ENCODE results near the gene UBE3A. TPM values are rescaled to one million over a fixed set of nuclear protein-coding genes. Genes with fewer than 3 reads are reported as not detected.

The UBE3A gene
- total and polyA plus RNA-seq, 3 donors from 2014 or later = 77.3 to 103 (median 86.5) TPM

GRCh38 chr15:25407950-25408349 is 30.9 kb downstream of the UBE3A start:
- no peak for TF ChIP-seq POLR2A (IDR thresholded peaks at IDR 0.05)
- no peak for TF ChIP-seq CTCF (IDR thresholded peaks at IDR 0.05)
- H3K27me3 ChIP-seq = no peaks in the 10 kb centered on the region
- intact Hi-C loops (cut with DNase I; ENCODE audit: low total_unique reads) = no loop called here
- no peak overlapping the region for H3K4me3 ChIP-seq
- DNase-seq = no peak
- WGBS, 2 donors = 68 to 73% methylated on average over 4 of the region's 4 CpGs
- H3K27ac ChIP-seq = no peak overlapping the region
- H3K36me3 ChIP-seq (ENCODE audit: low read depth, missing control alignments) = no peaks in the 10 kb centered on the region
- H3K4me1 ChIP-seq = no peaks in the 10 kb centered on the region
- no peaks in the 10 kb centered on the region for H3K9me3 ChIP-seq

GRCh38 chr15:25406846-25407245 is 32.0 kb downstream of the UBE3A start:
- Histone ChIP-seq H3K4me1 (no peaks in the 10 kb centered on the region), H3K27me3 (no peaks in the 10 kb centered on the region), H3K4me3 (no peak overlapping the region), H3K36me3 (ENCODE audit: low read depth, missing control alignments) (no peaks in the 10 kb centered on the region), H3K27ac (no peak overlapping the region), H3K9me3 (no peaks in the 10 kb centered on the region)
- intact Hi-C loops (cut with DNase I; ENCODE audit: low total_unique reads) = no loop called here
- WGBS, 2 donors = 63 to 85% methylated on average over 1 of the region's 1 CpG
- TF ChIP-seq POLR2A (IDR thresholded peaks at IDR 0.05) (no peak), CTCF (IDR thresholded peaks at IDR 0.05) (no peak)
- no peak for DNase-seq

- no peaks in the 10 kb centered on the region for H3K4me1 ChIP-seq
- WGBS, 2 donors = 92 to 98% methylated on average over 1 of the region's 1 CpG
- intact Hi-C loops (cut with DNase I; ENCODE audit: low total_unique reads) = no loop called here
Observed at GRCh38 chr15:25406261-25406660, 32.6 kb downstream of the UBE3A start.

GRCh38 chr15:25403771-25404170 is 35.1 kb downstream of the UBE3A start:
- intact Hi-C loops (cut with DNase I; ENCODE audit: low total_unique reads) = no loop called here
- no peak for TF ChIP-seq CTCF (IDR thresholded peaks at IDR 0.05)
- no peak for TF ChIP-seq POLR2A (IDR thresholded peaks at IDR 0.05)

More at GRCh38 chr15:25406261-25406660, 32.6 kb downstream of the UBE3A start:
- DNase-seq = no peak
- Histone ChIP-seq H3K27me3 (no peaks in the 10 kb centered on the region), H3K27ac (no peak overlapping the region), H3K36me3 (ENCODE audit: low read depth, missing control alignments) (no peaks in the 10 kb centered on the region), H3K9me3 (no peaks in the 10 kb centered on the region), H3K4me3 (no peak overlapping the region)
- TF ChIP-seq CTCF (IDR thresholded peaks at IDR 0.05) = no peak
- no peak for TF ChIP-seq POLR2A (IDR thresholded peaks at IDR 0.05)

GRCh38 chr15:25402342-25402741 is 36.5 kb downstream of the UBE3A start:
- intact Hi-C loops (cut with DNase I; ENCODE audit: low total_unique reads) = no loop called here
- WGBS, 2 donors = 75 to 100% methylated on average over 1 to 2 of the region's 2 CpGs

More at GRCh38 chr15:25403771-25404170, 35.1 kb downstream of the UBE3A start:
- H3K9me3 ChIP-seq = no peaks in the 10 kb centered on the region
- H3K4me1 ChIP-seq = no peaks in the 10 kb centered on the region
- H3K4me3 ChIP-seq = no peak overlapping the region
- no peaks in the 10 kb centered on the region for H3K27me3 ChIP-seq
- no peaks in the 10 kb centered on the region for H3K36me3 ChIP-seq (ENCODE audit: low read depth, missing control alignments)
- WGBS, 2 donors = 81 to 83% methylated on average over 2 of the region's 2 CpGs
- no peak for DNase-seq
- no peak overlapping the region for H3K27ac ChIP-seq

More at GRCh38 chr15:25402342-25402741, 36.5 kb downstream of the UBE3A start:
- Histone ChIP-seq H3K9me3 (no peaks in the 10 kb centered on the region), H3K27ac (no peak overlapping the region), H3K36me3 (ENCODE audit: low read depth, missing control alignments) (no peaks in the 10 kb centered on the region), H3K4me1 (no peaks in the 10 kb centered on the region), H3K27me3 (no peaks in the 10 kb centered on the region), H3K4me3 (no peak overlapping the region)
- TF ChIP-seq CTCF (IDR thresholded peaks at IDR 0.05) = no peak
- no peak for TF ChIP-seq POLR2A (IDR thresholded peaks at IDR 0.05)
- no peak for DNase-seq
